Thymus (tissue), 11 donors: ENCODE measurements around the gene VPREB1. TPM values are rescaled to one million over a fixed set of nuclear protein-coding genes. Genes with fewer than 3 reads are reported as not detected.
A peak's percentile ranks its signal among the peaks of the same experiment; 100 is the strongest.
"Not testable (repeated sequence)": the region's sequence is repeated elsewhere in the genome, so short reads cannot be mapped to it uniquely, and the experiment has no call there.

Experiments used
- DNase-seq, 9 donors: peaks; one replicate each; pipeline ENCODE4 v3.0.0-alpha.2; 2013; ENCODE audit warnings: low spot score in 9 of 9, low read depth in 6 of 9, missing footprints in 1 of 9
- H3K27ac ChIP-seq, 2 donors: one replicate each; pipeline ENCODE4 v1.5.1; 2013; ENCODE audit warnings: control low read depth in 1 of 2, low read depth in 1 of 2, low read length in 1 of 2, mild to moderate bottlenecking in 1 of 2, moderate library complexity in 1 of 2
- H3K27me3 ChIP-seq, 2 donors: one replicate each; pipeline ENCODE4 v1.5.1; 2013; ENCODE audit warnings: low read length in 1 of 2; ENCODE audit not compliant: control insufficient read depth in 2 of 2, insufficient read depth in 1 of 2
- H3K36me3 ChIP-seq, 2 donors: one replicate each; pipeline ENCODE4 v1.5.1; 2013; ENCODE audit warnings: low read length in 1 of 2, mild to moderate bottlenecking in 1 of 2, moderate library complexity in 1 of 2; ENCODE audit not compliant: control insufficient read depth in 2 of 2, insufficient read depth in 2 of 2
- H3K4me1 ChIP-seq, 2 donors: one replicate each; pipeline ENCODE4 v1.5.1; 2013; ENCODE audit warnings: low read length in 2 of 2; ENCODE audit not compliant: control insufficient read depth in 2 of 2, insufficient read depth in 2 of 2
- H3K4me3 ChIP-seq, 2 donors: one replicate each; pipeline ENCODE4 v1.5.1; 2013; ENCODE audit warnings: low read length in 2 of 2, control low read depth in 1 of 2, mild to moderate bottlenecking in 1 of 2
- H3K9me3 ChIP-seq, 2 donors: one replicate each; pipeline ENCODE4 v1.5.1; 2013; ENCODE audit warnings: low read length in 1 of 2, mild to moderate bottlenecking in 1 of 2; ENCODE audit not compliant: control insufficient read depth in 2 of 2, insufficient read depth in 1 of 2
- WGBS: extraction: QIAGEN DNeasy Blood & Tissue Kit; methylation state at CpG from one replicate; pipeline ENCODE4 v1.1.7; 2013; 5-methylcytosine and 5-hydroxymethylcytosine counted together
- polyA plus RNA-seq: library from polyadenylated mRNA; stranded (reverse); fragments of 200-250 nt; gene quantifications from one replicate; pipeline ENCODE4 v1.2.3, GENCODE V29; 2013
- total RNA-seq: library from RNA; stranded (reverse); fragments of 120-200 nt; gene quantifications from one replicate; pipeline ENCODE4 v1.2.4, GENCODE V29; 2013
- donor health status: healthy.

VPREB1 gene
- total and polyA plus RNA-seq, 2 donors = 2.5 to 5.1 TPM

GRCh38 chr22:22210889-22211833 lies 33.4 kb upstream of the VPREB1 start:
- no peaks in the 10 kb centered on the region for H3K27me3 ChIP-seq
- peak in 1 of 9 donors; percentile 16 for DNase-seq
- 74% methylated on average over 13 of the region's 13 CpGs for WGBS
- H3K27ac ChIP-seq = no peak overlapping the region
- peaks cover 5 to 23% of the 10 kb centered on the region in 2 donors for H3K4me1 ChIP-seq
- H3K36me3 ChIP-seq = no peaks in the 10 kb centered on the region
- no peak overlapping the region for H3K4me3 ChIP-seq
- no peaks in the 10 kb centered on the region for H3K9me3 ChIP-seq

- no peaks in the 10 kb centered on the region for H3K36me3 ChIP-seq
- no peaks in the 10 kb centered on the region for H3K9me3 ChIP-seq
- no peak overlapping the region for H3K27ac ChIP-seq
- DNase-seq = no peak
- peaks cover 2 to 13% of the 10 kb centered on the region in 2 donors for H3K4me1 ChIP-seq
- WGBS = 43% methylated on average over 5 of the region's 5 CpGs
- H3K27me3 ChIP-seq = no peaks in the 10 kb centered on the region
- no peak overlapping the region for H3K4me3 ChIP-seq
These were observed 31.4 kb upstream of the VPREB1 start for GRCh38 chr22:22213231-22213630.

GRCh38 chr22:22214819-22215329 lies 29.7 kb upstream of the VPREB1 start:
- Histone ChIP-seq H3K36me3 (no peaks in the 10 kb centered on the region), H3K4me3 (no peak overlapping the region), H3K9me3 (no peaks in the 10 kb centered on the region), H3K27ac (no peak overlapping the region), H3K4me1 (peaks cover 0 to 9% of the 10 kb centered on the region in 2 donors), H3K27me3 (no peaks in the 10 kb centered on the region)
- 92% methylated on average over 5 of the region's 5 CpGs for WGBS
- DNase-seq = no peak

- Histone ChIP-seq H3K27me3 (no peaks in the 10 kb centered on the region), H3K4me1 (peaks cover 0 to 3% of the 10 kb centered on the region in 2 donors), H3K4me3 (no peak overlapping the region), H3K36me3 (no peaks in the 10 kb centered on the region), H3K27ac (no peak overlapping the region), H3K9me3 (no peaks in the 10 kb centered on the region)
- WGBS = 90% methylated on average over 5 of the region's 5 CpGs
- DNase-seq = no peak
These were observed 28.7 kb upstream of the VPREB1 start for GRCh38 chr22:22215659-22216449.

GRCh38 chr22:22216450-22216959 lies 28.1 kb upstream of the VPREB1 start:
- Histone ChIP-seq H3K27me3 (no peaks in the 10 kb centered on the region), H3K36me3 (no peaks in the 10 kb centered on the region), H3K4me1 (no peaks in the 10 kb centered on the region), H3K4me3 (no peak overlapping the region), H3K27ac (no peak overlapping the region), H3K9me3 (no peaks in the 10 kb centered on the region)
- WGBS = 93% methylated on average over 4 of the region's 4 CpGs
- DNase-seq = no peak

- Histone ChIP-seq H3K4me3 (no peak overlapping the region), H3K9me3 (no peaks in the 10 kb centered on the region), H3K27ac (no peak overlapping the region), H3K27me3 (no peaks in the 10 kb centered on the region), H3K4me1 (no peaks in the 10 kb centered on the region), H3K36me3 (no peaks in the 10 kb centered on the region)
- DNase-seq = no peak
- 22% methylated on average over 4 of the region's 4 CpGs for WGBS
These were observed 26.3 kb upstream of the VPREB1 start for GRCh38 chr22:22218302-22218701.

- Histone ChIP-seq H3K27ac (no peak overlapping the region), H3K9me3 (no peaks in the 10 kb centered on the region), H3K36me3 (no peaks in the 10 kb centered on the region), H3K4me3 (no peak overlapping the region), H3K27me3 (no peaks in the 10 kb centered on the region), H3K4me1 (no peaks in the 10 kb centered on the region)
- DNase-seq = no peak
- WGBS = 64% methylated on average over 6 of the region's 6 CpGs
These were observed 25.2 kb upstream of the VPREB1 start for GRCh38 chr22:22219140-22219996.

GRCh38 chr22:22221043-22221442 lies 23.5 kb upstream of the VPREB1 start:
- DNase-seq, H3K36me3 ChIP-seq, H3K4me3 ChIP-seq, H3K27me3 ChIP-seq, H3K27ac ChIP-seq, H3K4me1 ChIP-seq, H3K9me3 ChIP-seq: not testable (repeated sequence)
- WGBS = no CpG with 5 or more reads among the region's 7 CpGs
